HUES6 (cell line): Measurements from ENCODE around the gene LGR5.

Source experiments
- H3K27ac ChIP-seq: 2 replicates; pipeline ENCODE4 v1.7.0; 2013; ENCODE audit warnings: low read depth, mild to moderate bottlenecking, low read length, inconsistent platforms
- H3K27me3 ChIP-seq: 2 replicates; pipeline ENCODE4 v1.6.1; 2013; ENCODE audit warnings: low read length; ENCODE audit not compliant: control insufficient read depth, insufficient read depth
- H3K36me3 ChIP-seq: 2 replicates; pipeline ENCODE4 v1.6.1; 2013; ENCODE audit warnings: low read length; ENCODE audit not compliant: control insufficient read depth, insufficient read depth
- H3K4me1 ChIP-seq: 2 replicates; pipeline ENCODE4 v1.6.1; 2013; ENCODE audit warnings: low read length; ENCODE audit not compliant: control insufficient read depth, insufficient read depth
- H3K4me3 ChIP-seq: 2 replicates; pipeline ENCODE4 v1.5.1; 2013; ENCODE audit warnings: low read depth, low read length
- H3K9ac ChIP-seq: one replicate; pipeline ENCODE4 v1.6.1; 2013; ENCODE audit warnings: mild to moderate bottlenecking, low read length
- H3K9me3 ChIP-seq: 2 replicates; pipeline ENCODE4 v1.6.1; 2013; ENCODE audit warnings: low read depth, low read length; ENCODE audit not compliant: control insufficient read depth, insufficient read depth

The LGR5 gene

DNA sequence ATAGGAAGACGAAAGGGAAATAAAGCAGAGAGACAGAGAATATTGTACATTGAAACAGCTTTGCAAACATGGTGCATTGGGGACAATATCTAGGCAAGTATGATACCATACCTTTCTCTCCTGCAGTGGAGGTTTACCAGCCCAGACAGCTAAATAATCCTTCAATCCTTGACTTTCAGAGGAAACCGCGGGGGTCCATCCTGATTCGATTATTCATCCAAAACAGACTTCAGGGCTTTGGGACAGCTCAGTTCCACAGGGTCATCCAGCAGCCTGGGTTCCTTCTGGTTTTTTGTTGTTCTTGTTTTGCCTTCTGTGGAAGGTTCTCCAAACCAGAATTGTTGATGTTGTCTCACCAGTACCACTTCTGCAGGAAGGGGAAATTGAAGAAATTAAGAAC lies 81.5 kb downstream of the LGR5 start:
- Histone ChIP-seq H3K4me3 (no peak overlapping the region), H3K9ac (no peak overlapping the region), H3K27me3 (no peaks in the 10 kb centered on the region), H3K9me3 (no peaks in the 10 kb centered on the region), H3K4me1 (peaks cover 15% of the 10 kb centered on the region; the same call in 1 of the 2 replicates), H3K36me3 (no peaks in the 10 kb centered on the region), H3K27ac (no peak overlapping the region)

DNA sequence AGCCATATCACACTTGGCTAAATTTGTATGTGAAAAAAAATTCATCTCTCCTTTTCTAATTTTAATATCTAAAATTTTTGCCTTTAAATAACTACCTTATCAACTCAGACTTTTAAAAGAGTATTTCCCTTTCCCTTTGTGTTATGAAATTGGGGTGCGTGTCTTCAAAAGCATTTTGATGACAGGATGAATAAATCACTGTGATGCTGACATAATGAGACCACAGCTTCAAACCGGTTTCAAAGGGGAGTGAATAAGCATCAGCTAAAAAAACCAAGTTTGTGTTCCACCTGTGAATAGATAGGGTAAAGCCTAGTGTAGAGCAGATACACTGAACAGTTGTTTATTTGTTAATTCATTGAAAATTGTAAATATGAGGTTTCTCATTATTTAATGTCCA lies 85.0 kb downstream of the LGR5 start:
- Histone ChIP-seq H3K4me1 (peaks cover 8% of the 10 kb centered on the region; the same call in 1 of the 2 replicates), H3K27me3 (no peaks in the 10 kb centered on the region), H3K36me3 (no peaks in the 10 kb centered on the region), H3K9me3 (no peaks in the 10 kb centered on the region), H3K27ac (no peak overlapping the region), H3K9ac (no peak overlapping the region), H3K4me3 (no peak overlapping the region)

DNA sequence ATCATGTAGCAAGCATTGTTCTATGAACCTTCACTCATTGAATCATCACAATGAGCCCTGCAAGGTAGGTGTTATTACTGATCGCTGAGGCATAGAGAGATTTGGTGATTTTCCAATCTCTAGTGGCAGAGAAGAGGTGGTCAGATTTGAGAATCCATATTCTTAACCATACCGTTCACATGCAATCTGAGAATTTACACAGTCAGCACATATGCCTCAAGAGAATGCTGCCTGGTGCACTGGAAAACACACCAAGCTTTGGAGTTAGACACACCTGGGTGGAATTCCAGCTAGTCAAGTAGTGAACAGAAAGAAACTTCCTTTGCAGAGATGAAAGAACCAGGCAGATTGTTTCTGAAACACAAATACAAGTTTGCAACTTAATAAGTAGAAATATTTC lies 94.1 kb downstream of the LGR5 start:
- no peaks in the 10 kb centered on the region for H3K4me1 ChIP-seq
- H3K9ac ChIP-seq, result no peak overlapping the region
- no peaks in the 10 kb centered on the region for H3K9me3 ChIP-seq
- H3K4me3 ChIP-seq, result no peak overlapping the region
- no peak overlapping the region for H3K27ac ChIP-seq
- H3K36me3 ChIP-seq, result no peaks in the 10 kb centered on the region
- no peaks in the 10 kb centered on the region for H3K27me3 ChIP-seq

DNA sequence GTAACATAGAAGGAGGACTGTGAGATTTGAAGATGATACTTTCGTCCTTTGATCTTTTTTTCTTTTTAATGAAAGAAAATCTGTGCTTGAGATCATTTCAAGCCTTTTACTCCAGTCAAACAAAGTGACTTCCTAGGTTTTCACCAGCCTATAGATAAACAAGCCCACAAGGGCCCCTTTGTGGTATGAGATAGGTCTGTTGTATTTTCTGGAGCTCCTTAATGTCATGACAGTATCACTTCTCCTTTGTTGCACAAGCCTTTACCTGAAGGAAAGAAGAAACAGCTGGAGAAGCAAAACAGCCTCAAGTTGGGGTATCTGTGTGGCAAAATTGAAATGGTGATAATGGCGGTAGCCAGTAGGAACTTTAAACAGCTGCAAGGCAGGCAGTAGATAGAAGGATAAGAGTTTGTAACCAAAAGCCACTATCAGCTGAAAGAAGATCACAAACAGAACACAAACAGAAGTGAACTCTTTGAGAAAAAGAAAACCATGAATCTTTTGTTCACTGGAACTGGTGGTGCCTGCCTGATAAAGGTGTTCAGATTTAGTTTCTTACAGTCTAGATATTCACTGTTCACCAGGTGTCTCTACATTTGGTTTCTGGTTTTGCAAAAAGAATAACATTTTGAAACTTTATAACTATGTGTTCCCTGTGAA lies 96.8 kb downstream of the LGR5 start:
- H3K4me3 ChIP-seq, result no peak overlapping the region

DNA sequence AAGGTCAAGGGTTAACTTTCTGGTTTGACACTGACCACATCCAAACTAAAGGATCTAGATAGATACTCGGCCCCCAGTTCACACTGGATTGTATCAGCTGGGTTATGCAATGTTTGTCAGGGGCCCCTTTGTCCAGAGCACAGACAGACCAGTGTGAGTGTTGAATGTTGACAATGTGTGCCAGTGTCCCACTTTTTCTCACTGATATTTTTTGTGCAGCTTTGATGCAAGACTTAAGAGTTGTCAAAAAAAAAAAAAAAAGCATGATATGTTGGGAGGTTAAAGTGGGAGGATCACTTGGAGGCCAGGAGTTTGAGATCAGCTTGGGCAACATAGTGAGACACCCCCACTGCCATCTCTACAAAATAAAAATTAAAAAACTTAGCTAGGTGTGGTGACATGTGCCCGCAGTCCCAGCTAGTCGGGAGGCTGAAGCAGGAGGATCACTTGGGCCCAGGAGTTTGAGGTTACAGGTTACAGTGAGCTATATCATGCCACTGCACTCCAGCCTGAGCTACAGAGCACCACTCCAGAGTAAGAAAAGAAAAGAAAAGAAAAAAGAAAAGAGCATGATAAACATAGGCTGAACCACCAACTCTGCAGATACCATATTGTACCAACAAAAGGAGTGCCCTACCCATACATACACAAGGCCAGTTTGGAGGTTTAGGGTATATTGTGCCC lies 97.5 kb downstream of the LGR5 start:
- Histone ChIP-seq H3K27me3 (no peaks in the 10 kb centered on the region), H3K4me3 (no peak overlapping the region), H3K9me3 (no peaks in the 10 kb centered on the region), H3K9ac (no peak overlapping the region), H3K36me3 (no peaks in the 10 kb centered on the region), H3K27ac (0 out of 2 replicates have a peak overlapping the region, but pooled peaks have one; percentile 27), H3K4me1 (no peaks in the 10 kb centered on the region)

More for the DNA sequence above, 96.8 kb downstream of the LGR5 start:
- Histone ChIP-seq H3K36me3 (no peaks in the 10 kb centered on the region), H3K4me1 (no peaks in the 10 kb centered on the region), H3K9me3 (no peaks in the 10 kb centered on the region), H3K9ac (no peak overlapping the region), H3K27ac (0 out of 2 replicates have a peak overlapping the region, but pooled peaks have one; percentile 27), H3K27me3 (no peaks in the 10 kb centered on the region)

DNA sequence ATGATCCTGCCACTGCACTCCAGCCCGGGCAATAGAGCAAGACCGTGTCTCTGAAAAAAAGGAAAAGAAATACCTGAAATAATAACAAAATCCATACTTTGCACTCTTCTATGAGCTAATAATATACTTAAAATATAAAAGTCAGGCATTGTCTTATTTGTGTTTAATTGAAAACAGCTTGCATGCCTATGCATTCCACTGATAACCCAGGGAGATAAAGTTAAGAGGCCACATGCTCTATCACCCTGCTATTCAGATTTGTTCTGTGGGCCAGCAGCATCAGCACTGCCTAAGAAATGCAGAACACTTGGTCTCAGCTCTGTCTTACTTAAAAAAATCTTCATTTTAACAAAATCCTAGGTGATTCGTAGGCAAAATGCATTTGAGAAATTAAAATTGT lies 99.2 kb downstream of the LGR5 start:
- Histone ChIP-seq H3K9me3 (no peaks in the 10 kb centered on the region), H3K4me3 (no peak overlapping the region), H3K27me3 (no peaks in the 10 kb centered on the region), H3K36me3 (no peaks in the 10 kb centered on the region), H3K27ac (no peak overlapping the region), H3K4me1 (no peaks in the 10 kb centered on the region), H3K9ac (no peak overlapping the region)

DNA sequence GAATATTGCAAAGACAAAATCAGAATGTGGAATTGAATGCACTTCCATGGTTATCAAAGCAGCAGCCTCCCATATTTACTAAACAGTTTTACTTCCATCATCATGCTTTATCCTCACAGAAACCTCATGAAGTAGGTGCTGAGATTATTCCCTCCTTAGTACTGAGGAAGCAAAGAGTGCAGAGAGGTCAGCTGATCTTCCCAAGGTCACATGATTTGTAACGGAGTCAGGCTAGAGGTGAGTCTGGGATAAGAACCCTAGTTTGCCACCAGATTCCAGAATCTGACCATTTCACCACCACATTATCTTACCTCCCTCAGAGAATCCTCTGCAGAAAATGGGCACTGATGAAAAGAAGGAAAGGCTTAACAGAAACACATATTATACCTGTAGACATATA lies 102.0 kb downstream of the LGR5 start:
- Histone ChIP-seq H3K9me3 (no peaks in the 10 kb centered on the region), H3K4me1 (no peaks in the 10 kb centered on the region), H3K27me3 (no peaks in the 10 kb centered on the region), H3K27ac (no peak overlapping the region), H3K4me3 (no peak overlapping the region), H3K36me3 (no peaks in the 10 kb centered on the region), H3K9ac (no peak overlapping the region)

DNA sequence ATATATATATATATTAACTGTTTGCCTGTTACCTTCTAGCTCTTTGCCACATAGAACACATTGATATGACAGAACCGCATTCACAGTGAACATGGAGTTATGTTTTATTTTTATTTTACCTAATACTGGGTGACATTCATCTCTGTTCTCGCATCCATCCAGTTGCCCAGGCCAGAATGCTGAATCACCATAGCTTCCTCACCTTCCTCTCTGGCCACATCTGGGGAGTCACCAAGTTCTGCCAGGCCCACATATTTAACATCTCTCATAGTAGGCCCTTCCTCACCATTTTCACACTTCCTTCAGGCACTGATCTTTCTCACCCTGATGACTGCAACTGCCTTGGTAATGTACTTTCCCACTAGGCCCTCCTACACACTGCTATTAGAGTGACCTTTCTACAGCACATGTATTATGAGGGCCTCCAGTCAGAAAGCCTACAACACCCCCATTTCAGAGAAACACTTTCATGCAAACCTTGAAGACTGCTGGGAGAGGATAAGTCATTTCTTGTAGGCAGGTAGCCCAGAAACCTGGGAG lies 106.8 kb downstream of the LGR5 start:
- H3K9me3 ChIP-seq, result no peaks in the 10 kb centered on the region
- no peaks in the 10 kb centered on the region for H3K36me3 ChIP-seq
- H3K9ac ChIP-seq, result no peak overlapping the region
- H3K4me1 ChIP-seq, result no peaks in the 10 kb centered on the region
- H3K27me3 ChIP-seq, result no peaks in the 10 kb centered on the region
- no peak overlapping the region for H3K27ac ChIP-seq
- H3K4me3 ChIP-seq, result no peak overlapping the region

DNA sequence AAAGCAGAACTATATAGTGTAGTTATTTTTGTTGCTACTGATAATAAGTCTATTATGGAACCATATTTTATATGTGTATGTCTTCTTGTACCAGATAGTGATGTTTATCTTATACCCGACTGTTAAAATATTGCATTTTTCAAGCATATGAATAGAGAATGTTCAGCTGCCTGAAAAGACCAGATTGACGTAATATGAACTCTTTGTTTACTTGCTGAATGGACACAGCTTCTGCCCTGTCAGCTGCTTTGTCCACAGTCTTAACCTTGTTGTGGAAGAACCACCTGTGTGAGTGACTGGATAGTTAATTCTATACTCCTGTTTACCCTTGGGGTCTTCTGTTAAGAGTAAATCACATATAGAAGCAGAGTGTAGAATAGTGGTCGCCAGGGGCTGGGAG lies 109.3 kb downstream of the LGR5 start:
- no peak overlapping the region for H3K9ac ChIP-seq
- H3K36me3 ChIP-seq, result no peaks in the 10 kb centered on the region
- no peaks in the 10 kb centered on the region for H3K4me1 ChIP-seq
- H3K27me3 ChIP-seq, result no peaks in the 10 kb centered on the region
- no peaks in the 10 kb centered on the region for H3K9me3 ChIP-seq
- H3K4me3 ChIP-seq, result no peak overlapping the region
- no peak overlapping the region for H3K27ac ChIP-seq

DNA sequence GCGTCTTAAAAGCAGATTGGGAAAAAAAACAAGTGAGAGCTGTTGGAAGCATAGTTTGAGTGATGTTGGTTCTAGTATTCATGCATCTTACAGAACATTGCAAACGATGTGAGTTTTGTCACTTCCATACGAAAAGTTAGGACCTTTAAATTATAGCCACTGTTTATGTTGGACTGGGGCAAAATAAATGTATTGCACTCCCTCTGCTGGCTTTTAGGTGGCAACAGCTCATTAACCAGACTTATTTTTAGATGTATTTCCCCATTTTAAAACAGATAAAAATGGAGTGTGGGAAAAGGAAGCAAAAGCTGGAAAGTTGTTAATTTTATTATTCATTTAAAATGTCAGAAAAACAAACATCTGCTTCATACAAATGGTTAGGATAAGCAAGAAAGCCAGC lies 111.9 kb downstream of the LGR5 start:
- Histone ChIP-seq H3K4me1 (peaks cover 3% of the 10 kb centered on the region; the same call in 1 of the 2 replicates), H3K9me3 (no peaks in the 10 kb centered on the region), H3K4me3 (no peak overlapping the region), H3K27ac (no peak overlapping the region), H3K9ac (no peak overlapping the region), H3K36me3 (no peaks in the 10 kb centered on the region), H3K27me3 (no peaks in the 10 kb centered on the region)

DNA sequence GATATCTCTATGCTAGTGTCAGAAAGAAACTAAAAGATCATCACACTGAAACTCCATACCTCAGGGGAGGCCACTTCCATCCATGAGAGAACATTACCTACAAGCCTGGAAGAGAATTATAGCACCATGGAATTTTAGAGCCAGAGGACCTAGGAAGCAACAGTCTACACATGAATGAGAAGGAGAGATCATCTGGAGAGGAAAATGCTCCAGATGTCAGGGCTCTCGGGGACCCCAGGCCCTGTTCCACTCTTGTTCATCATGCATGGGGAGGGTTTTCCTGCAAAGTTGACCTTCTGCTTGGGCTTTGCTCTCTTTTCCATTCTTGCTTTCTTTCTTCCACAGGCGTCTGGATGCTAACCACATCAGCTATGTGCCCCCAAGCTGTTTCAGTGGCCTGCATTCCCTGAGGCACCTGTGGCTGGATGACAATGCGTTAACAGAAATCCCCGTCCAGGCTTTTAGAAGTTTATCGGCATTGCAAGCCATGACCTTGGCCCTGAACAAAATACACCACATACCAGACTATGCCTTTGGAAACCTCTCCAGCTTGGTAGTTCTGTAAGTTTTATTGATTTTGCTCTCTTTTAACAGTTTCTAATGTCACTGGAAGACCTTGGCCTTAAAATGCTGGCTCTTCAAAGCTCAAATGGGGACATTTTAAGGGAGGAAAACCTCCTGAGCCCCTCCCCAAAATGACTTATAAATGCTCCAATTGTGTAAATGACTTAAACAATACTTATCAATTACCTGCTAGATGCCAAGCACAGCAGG lies 113.3 kb downstream of the LGR5 start:
- H3K36me3 ChIP-seq, result no peaks in the 10 kb centered on the region
- no peaks in the 10 kb centered on the region for H3K9me3 ChIP-seq
- no peak overlapping the region for H3K27ac ChIP-seq
- no peak overlapping the region for H3K4me3 ChIP-seq
- H3K27me3 ChIP-seq, result no peaks in the 10 kb centered on the region
- no peak overlapping the region for H3K9ac ChIP-seq
- H3K4me1 ChIP-seq, result peaks cover 17% of the 10 kb centered on the region
